ENCODE data around the gene ACSF2.

The ACSF2 gene

GRCh38 chr17:50523208-50523607 lies 97.2 kb downstream of the ACSF2 start:
- no peak for DNase-seq (ENCODE audit: extremely low read depth, low read depth)
- TF ChIP-seq, protein P1, sequence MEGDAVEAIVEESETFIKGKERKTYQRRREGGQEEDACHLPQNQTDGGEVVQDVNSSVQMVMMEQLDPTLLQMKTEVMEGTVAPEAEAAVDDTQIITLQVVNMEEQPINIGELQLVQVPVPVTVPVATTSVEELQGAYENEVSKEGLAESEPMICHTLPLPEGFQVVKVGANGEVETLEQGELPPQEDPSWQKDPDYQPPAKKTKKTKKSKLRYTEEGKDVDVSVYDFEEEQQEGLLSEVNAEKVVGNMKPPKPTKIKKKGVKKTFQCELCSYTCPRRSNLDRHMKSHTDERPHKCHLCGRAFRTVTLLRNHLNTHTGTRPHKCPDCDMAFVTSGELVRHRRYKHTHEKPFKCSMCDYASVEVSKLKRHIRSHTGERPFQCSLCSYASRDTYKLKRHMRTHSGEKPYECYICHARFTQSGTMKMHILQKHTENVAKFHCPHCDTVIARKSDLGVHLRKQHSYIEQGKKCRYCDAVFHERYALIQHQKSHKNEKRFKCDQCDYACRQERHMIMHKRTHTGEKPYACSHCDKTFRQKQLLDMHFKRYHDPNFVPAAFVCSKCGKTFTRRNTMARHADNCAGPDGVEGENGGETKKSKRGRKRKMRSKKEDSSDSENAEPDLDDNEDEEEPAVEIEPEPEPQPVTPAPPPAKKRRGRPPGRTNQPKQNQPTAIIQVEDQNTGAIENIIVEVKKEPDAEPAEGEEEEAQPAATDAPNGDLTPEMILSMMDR (IDR thresholded peaks at IDR 0.05; ENCODE audit: low read depth, low read length, missing control alignments), result no peak
- H3K4me3 ChIP-seq (replicated peaks; ENCODE audit: low read depth, low read length), result no peak overlapping the region

Measured in HFF-Myc (cell line).